Transverse colon (tissue), 3 donors: ENCODE results near the gene AGBL4.

Experiments used
- POLR2A ChIP-seq: fragments of 450-650 bp; IDR thresholded peaks from one replicate; pipeline ENCODE4 v1.6.1; 2016; ENCODE audit warnings: antibody characterized with exemption, mild to moderate bottlenecking, moderate library complexity
- TF ChIP-seq, protein P1 (sequence below), 5 experiments: fragments of 200-600 bp in 3 of 5; fragments of 450-650 bp in 2 of 5; sonication (generic) in 3 of 5; IDR thresholded peaks; 1 replicate in 2 of 5; 2 replicates in 3 of 5; pipeline ENCODE4 v1.5.1; 2016 to 2017; ENCODE audit warnings: antibody characterized with exemption in 5 of 5, inconsistent platforms in 3 of 5, mild to moderate bottlenecking in 2 of 5, moderate library complexity in 1 of 5

- TF ChIP-seq, protein P1, sequence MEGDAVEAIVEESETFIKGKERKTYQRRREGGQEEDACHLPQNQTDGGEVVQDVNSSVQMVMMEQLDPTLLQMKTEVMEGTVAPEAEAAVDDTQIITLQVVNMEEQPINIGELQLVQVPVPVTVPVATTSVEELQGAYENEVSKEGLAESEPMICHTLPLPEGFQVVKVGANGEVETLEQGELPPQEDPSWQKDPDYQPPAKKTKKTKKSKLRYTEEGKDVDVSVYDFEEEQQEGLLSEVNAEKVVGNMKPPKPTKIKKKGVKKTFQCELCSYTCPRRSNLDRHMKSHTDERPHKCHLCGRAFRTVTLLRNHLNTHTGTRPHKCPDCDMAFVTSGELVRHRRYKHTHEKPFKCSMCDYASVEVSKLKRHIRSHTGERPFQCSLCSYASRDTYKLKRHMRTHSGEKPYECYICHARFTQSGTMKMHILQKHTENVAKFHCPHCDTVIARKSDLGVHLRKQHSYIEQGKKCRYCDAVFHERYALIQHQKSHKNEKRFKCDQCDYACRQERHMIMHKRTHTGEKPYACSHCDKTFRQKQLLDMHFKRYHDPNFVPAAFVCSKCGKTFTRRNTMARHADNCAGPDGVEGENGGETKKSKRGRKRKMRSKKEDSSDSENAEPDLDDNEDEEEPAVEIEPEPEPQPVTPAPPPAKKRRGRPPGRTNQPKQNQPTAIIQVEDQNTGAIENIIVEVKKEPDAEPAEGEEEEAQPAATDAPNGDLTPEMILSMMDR (IDR thresholded peaks at IDR 0.05): no peak
- TF ChIP-seq POLR2A: no peak
Observed at GRCh38 chr1:48920851-48921250, 1102.9 kb downstream of the AGBL4 start.
